Measurements from ENCODE around the gene TMEM43.
"Not testable (repeated sequence)": the region's sequence is repeated elsewhere in the genome, so short reads cannot be mapped to it uniquely, and the experiment has no call there.

The TMEM43 gene, protein sequence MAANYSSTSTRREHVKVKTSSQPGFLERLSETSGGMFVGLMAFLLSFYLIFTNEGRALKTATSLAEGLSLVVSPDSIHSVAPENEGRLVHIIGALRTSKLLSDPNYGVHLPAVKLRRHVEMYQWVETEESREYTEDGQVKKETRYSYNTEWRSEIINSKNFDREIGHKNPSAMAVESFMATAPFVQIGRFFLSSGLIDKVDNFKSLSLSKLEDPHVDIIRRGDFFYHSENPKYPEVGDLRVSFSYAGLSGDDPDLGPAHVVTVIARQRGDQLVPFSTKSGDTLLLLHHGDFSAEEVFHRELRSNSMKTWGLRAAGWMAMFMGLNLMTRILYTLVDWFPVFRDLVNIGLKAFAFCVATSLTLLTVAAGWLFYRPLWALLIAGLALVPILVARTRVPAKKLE

DNA sequence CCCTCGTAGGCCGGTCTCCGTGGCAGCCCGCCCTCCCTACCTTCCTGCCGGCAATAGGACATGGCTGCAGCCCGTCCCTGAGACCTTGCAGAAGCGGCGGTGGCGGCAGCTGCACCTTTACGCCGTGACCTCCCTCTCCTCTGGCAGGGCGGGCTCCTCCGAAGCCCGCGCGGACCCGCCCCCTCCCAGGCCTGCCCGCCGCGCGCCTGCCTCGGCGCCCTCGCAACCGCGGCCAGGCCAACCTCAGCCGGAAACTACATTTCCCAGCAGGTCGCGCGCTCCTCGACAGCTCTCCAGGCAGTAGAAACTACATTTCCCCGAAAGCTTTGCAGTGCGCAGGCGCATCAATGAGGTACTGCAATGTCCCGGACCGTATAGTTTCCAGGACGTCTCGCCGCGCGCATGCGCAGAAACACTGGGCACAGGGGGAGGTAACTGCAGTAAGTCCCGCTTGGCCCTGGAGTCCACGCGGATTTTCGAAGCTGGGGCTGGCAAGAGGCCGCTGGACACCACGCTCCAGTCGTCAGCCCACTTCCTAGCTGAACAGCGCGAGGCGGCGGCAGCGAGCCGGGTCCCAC is at the start of gene TMEM43, which contains the start of gene CHCHD4:
Gene TMEM43 (plus strand): TSS at position 438 of the 578 bp plus-strand sequence. CDS start 142 bp downstream, outside the sequence.
Gene CHCHD4 (minus strand): TSS at position 256 of the 578 bp plus-strand sequence. CDS start 194 bp downstream, at position 62.
- no peak for TF ChIP-seq Cebpa-rat (IDR thresholded peaks at IDR 0.05)
- Histone ChIP-seq H3K4me3 (peak within 1 kb of the TSS; percentile 90), H3K9me3 (no peaks in the 10 kb centered on the region), H3K9ac (peak within 1 kb of the TSS; percentile 90), H3K36me3 (peaks cover 60% of the 10 kb centered on the region), H3K4me2 (peak within 1 kb of the TSS; percentile 96), H4K20me1 (peaks cover 44% of the 10 kb centered on the region), H3K27me3 (no peaks in the 10 kb centered on the region), H3K27ac (peak within 1 kb of the TSS; percentile 93), H3K4me1 (peaks cover 33% of the 10 kb centered on the region)

DNA sequence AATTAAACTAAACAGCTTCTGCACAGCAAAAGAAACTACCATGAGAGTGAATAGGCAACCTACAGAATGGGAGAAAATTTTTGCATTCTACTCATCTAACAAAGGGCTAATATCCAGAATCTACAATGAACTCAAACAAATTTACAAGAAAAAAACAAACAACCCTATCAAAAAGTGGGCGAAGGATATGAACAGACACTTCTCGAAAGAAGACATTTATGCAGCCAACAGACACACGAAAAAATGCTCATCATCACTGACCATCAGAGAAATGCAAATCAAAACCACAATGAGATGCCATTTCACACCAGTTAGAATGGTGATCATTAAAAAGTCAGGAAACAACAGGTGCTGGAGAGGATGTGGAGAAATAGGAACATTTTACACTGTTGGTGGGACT is 49.6 kb upstream of the TMEM43 start:
- not testable (repeated sequence) for H3K4me2 ChIP-seq, H3K4me1 ChIP-seq

DNA sequence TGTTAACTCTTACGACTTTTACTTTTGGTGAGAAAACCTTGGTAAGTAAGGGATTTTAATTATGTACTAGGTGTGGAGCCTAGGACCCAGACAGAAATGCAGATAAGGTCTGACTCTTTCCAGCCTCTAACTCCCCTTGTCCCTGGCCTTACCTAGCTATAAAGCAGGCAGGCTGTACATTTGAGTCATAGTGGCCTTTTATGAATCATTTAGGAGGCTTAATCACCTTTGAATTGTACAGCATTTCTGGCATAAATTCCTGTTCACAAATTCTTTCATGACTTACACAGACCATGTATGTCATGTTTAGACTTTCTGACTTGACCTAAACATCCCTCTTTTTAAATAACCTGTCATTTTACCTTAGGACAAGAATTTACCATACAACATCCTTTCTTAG is 47.5 kb upstream of the TMEM43 start:
- no peaks in the 10 kb centered on the region for H3K4me1 ChIP-seq
- no peak overlapping the region for H3K9ac ChIP-seq
- no peak for TF ChIP-seq Cebpa-rat (IDR thresholded peaks at IDR 0.05)
- no peaks in the 10 kb centered on the region for H3K36me3 ChIP-seq
- no peak overlapping the region for H3K4me2 ChIP-seq
- H3K27me3 ChIP-seq: no peaks in the 10 kb centered on the region
- H3K27ac ChIP-seq: no peak overlapping the region
- no peaks in the 10 kb centered on the region for H4K20me1 ChIP-seq
- H3K9me3 ChIP-seq: peaks cover 20% of the 10 kb centered on the region
- H3K4me3 ChIP-seq: no peak overlapping the region

More for the DNA sequence above, 49.6 kb upstream of the TMEM43 start:
- not testable (repeated sequence) for H4K20me1 ChIP-seq, H3K36me3 ChIP-seq, H3K27ac ChIP-seq, H3K4me3 ChIP-seq, H3K27me3 ChIP-seq, H3K9ac ChIP-seq
- peaks cover 18% of the 10 kb centered on the region for H3K9me3 ChIP-seq

DNA sequence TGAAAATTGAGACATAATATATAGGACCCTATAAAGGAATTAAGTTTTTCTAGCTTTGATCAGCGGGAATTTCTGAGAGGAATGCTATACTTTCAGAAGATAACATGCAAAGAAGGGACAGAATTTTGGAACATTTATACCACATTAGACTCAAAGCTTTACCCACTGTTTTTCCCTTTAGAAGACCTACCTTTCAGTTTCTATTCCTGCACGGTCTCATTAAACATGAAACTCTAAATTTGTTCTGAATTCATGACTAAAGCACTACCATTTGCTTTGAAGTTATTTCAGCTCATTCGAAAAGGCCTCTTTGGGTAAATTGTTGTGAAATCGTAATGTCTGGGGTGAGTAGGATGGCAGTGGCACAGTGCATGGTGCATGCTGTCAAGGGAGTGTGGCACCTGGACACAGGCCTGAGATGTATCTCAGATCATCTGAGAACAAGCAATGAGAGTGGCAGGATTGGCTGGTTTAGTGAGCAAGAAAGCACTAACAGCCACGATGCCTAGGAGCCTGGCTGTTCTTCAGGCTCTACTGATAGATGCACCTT is 42.7 kb upstream of the TMEM43 start:
- Histone ChIP-seq H3K36me3 (no peaks in the 10 kb centered on the region), H4K20me1 (no peaks in the 10 kb centered on the region), H3K27me3 (no peaks in the 10 kb centered on the region), H3K27ac (no peak overlapping the region), H3K4me3 (no peak overlapping the region), H3K4me2 (no peak overlapping the region), H3K9me3 (peaks cover 15% of the 10 kb centered on the region), H3K9ac (no peak overlapping the region), H3K4me1 (no peaks in the 10 kb centered on the region)
- no peak for TF ChIP-seq Cebpa-rat (IDR thresholded peaks at IDR 0.05)

DNA sequence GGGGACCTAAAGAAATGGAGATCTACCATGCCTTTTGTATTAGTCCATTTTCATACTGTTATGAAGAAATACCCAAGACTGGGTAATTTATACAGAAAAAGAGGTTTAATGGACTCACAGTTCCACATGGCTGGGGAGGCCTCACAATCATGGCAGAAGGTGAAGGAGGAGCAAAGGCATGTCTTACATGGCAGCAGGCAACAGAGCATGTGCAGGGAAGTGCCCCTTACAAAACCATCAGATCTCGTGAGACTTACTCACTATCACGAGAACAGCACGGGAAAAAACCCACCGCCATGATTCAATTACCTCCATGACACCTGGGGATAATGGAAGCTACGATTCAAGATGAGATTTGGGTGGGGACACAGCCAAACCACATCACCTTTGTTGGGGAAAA is 37.4 kb upstream of the TMEM43 start:
- not testable (repeated sequence) for H3K4me1 ChIP-seq, H3K4me3 ChIP-seq, H3K27me3 ChIP-seq, H4K20me1 ChIP-seq, H3K4me2 ChIP-seq, H3K27ac ChIP-seq, H3K9ac ChIP-seq, H3K36me3 ChIP-seq
- H3K9me3 ChIP-seq: peaks cover 18% of the 10 kb centered on the region

DNA sequence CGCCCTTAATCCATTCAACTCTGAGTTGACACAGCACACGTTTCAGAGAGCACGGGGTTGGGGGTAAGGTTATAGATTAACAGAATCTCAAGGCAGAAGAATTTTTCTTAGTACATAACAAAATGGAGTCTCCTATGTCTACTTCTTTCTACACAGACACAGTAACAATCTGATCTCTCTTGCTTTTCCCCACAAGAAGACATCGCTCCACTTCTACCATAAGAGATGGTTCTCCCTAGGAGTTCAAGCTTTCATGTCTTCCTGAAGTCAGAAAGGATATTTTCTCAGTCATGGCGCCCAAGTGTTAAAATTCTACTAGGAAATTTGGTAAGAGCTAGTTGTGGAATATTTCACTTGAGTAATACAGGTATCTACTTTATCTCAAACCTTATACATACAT is 32.9 kb upstream of the TMEM43 start:
- H4K20me1 ChIP-seq, H3K9ac ChIP-seq, H3K27me3 ChIP-seq, H3K36me3 ChIP-seq, H3K4me3 ChIP-seq, H3K27ac ChIP-seq, H3K4me2 ChIP-seq, H3K4me1 ChIP-seq: not testable (repeated sequence)
- H3K9me3 ChIP-seq: peaks cover 18% of the 10 kb centered on the region

DNA sequence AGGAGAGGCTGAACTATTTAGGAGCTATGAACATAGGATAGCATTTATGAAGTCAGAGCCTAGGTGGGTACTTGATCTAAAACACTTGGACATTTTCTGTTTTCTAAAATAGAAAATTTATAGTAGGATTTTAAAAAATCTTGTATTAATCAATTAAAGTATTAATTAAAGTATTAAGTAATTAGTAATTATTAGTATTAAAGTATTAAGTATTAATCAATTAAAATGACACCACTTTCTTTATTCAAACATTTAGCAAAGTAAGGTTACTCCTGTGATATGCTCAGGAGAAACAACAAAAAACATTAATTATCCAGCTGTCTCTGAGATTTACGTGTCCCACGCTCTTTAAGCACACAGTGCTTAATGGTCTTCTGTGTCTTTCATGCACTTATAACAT is 32.4 kb upstream of the TMEM43 start:
- no peak overlapping the region for H3K4me2 ChIP-seq
- H3K9me3 ChIP-seq: peaks cover 17% of the 10 kb centered on the region
- H3K36me3 ChIP-seq: no peaks in the 10 kb centered on the region
- H3K4me3 ChIP-seq: no peak overlapping the region
- H3K9ac ChIP-seq: no peak overlapping the region
- no peak overlapping the region for H3K27ac ChIP-seq
- H4K20me1 ChIP-seq: no peaks in the 10 kb centered on the region
- H3K4me1 ChIP-seq: no peaks in the 10 kb centered on the region
- TF ChIP-seq Cebpa-rat (IDR thresholded peaks at IDR 0.05): no peak
- no peaks in the 10 kb centered on the region for H3K27me3 ChIP-seq

DNA sequence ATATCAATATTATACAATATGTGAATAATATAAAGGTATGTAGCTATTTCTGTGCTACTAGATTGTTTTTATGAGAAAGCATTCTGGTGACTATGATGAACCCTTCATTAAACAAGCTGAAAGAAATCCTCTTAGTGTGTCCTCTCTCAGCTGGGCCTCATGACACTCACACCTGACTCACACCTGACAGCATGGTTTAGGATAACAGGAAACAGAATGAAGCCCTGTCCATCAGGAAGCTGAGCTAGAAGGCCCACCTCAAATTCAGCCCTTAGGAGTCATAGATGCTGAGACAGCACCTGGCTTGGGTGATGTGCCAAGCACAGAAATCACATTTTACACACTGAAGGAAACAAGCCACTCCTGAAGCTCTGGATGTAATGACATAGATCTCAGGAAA is 31.0 kb upstream of the TMEM43 start:
- H3K9me3 ChIP-seq: peaks cover 15% of the 10 kb centered on the region
- TF ChIP-seq Cebpa-rat (IDR thresholded peaks at IDR 0.05): no peak
- no peaks in the 10 kb centered on the region for H3K36me3 ChIP-seq
- no peak overlapping the region for H3K9ac ChIP-seq
- no peak overlapping the region for H3K4me3 ChIP-seq
- H3K4me1 ChIP-seq: no peaks in the 10 kb centered on the region
- no peaks in the 10 kb centered on the region for H3K27me3 ChIP-seq
- no peak overlapping the region for H3K4me2 ChIP-seq
- H4K20me1 ChIP-seq: no peaks in the 10 kb centered on the region
- no peak overlapping the region for H3K27ac ChIP-seq

DNA sequence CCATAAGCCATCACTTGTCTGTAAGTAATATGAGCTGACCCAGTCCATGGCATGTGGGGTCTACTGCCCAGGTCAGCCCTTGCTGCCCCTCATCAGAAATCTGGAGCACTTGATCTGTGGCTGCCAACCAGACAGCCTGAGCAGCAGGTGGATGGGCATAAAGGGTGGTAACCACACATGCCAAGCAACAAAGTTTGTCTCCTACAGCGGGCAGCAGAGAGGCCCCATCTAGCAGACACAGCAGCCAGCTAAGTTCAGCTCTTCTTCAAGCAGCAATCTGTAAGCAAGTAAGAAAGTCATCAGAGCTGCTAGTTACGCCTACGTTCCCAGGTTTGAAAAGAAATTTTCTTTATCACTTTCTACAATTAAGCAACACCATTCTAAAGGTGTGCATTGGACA is 28.1 kb upstream of the TMEM43 start:
- H3K9ac ChIP-seq: no peak overlapping the region
- no peaks in the 10 kb centered on the region for H3K36me3 ChIP-seq
- peaks cover 7% of the 10 kb centered on the region for H3K9me3 ChIP-seq
- H3K4me2 ChIP-seq: no peak overlapping the region
- H4K20me1 ChIP-seq: no peaks in the 10 kb centered on the region
- no peak for TF ChIP-seq Cebpa-rat (IDR thresholded peaks at IDR 0.05)
- no peak overlapping the region for H3K27ac ChIP-seq
- no peak overlapping the region for H3K4me3 ChIP-seq
- H3K4me1 ChIP-seq: no peaks in the 10 kb centered on the region
- H3K27me3 ChIP-seq: no peaks in the 10 kb centered on the region

DNA sequence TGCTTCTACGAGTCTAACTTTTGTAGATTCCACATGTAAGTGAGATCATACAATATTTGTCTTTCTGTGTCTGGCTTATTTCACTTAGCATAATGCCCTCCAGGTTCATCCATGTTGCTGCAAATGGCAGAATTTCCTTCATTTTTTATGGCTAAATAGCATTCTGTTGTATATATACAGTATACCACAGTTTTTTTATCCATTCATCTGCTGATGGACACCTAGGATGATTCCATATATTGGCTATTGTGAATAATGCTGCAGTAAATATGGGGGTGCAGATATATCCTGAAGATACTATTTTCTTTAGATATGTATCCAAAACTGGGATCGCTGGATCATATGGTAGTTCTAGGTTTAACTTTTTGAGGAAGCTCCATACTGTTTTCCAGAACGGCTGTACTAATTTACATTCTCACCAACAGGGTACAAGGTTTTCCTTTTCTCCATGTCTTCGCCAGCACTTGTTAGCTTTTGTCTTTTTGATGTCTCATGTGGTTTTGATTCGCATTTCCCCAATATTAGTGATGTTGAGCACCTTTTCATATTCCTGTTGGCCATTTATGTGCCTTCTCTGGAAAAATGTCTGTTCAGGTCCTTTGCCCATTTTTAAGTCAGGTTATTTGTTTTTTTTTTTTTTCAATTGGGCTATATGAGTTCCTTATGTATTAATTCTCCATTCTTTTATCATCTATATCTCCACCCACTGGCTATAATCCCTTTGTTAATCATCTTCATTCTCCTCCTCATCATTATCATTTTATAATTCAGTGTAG is 27.0 kb upstream of the TMEM43 start:
- Histone ChIP-seq H3K36me3 (no peaks in the 10 kb centered on the region), H3K27me3 (no peaks in the 10 kb centered on the region), H3K4me1 (no peaks in the 10 kb centered on the region), H3K9me3 (peaks cover 7% of the 10 kb centered on the region), H4K20me1 (no peaks in the 10 kb centered on the region), H3K4me3 (no peak overlapping the region), H3K27ac (no peak overlapping the region), H3K9ac (no peak overlapping the region), H3K4me2 (no peak overlapping the region)
- no peak for TF ChIP-seq Cebpa-rat (IDR thresholded peaks at IDR 0.05)

DNA sequence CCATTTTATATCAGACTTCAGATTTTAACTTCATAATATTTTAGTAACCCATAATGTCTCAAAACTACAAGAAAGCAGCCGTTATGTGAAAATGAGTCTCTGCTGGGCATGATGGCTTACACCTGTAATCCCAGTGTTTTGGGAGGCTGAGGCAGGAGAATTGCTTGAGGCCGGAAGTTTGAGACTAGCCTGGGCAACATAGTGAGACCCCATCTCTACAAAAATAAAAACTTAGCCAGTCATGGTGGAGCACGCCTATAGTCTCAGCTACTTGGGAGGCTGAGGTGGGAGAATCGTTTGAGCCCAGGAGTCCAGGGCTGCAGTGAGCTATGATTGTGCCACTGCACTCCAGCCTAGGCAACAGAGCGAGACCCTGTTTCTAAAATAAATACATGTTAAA is 15.0 kb upstream of the TMEM43 start:
- H3K4me3 ChIP-seq, H3K4me1 ChIP-seq, H3K4me2 ChIP-seq, H3K9me3 ChIP-seq, H3K27ac ChIP-seq, H3K9ac ChIP-seq, H3K27me3 ChIP-seq, H4K20me1 ChIP-seq: not testable (repeated sequence)
- peaks cover 41% of the 10 kb centered on the region for H3K36me3 ChIP-seq
